ENCODE data around the gene NEK8.

Gene NEK8

DNA sequence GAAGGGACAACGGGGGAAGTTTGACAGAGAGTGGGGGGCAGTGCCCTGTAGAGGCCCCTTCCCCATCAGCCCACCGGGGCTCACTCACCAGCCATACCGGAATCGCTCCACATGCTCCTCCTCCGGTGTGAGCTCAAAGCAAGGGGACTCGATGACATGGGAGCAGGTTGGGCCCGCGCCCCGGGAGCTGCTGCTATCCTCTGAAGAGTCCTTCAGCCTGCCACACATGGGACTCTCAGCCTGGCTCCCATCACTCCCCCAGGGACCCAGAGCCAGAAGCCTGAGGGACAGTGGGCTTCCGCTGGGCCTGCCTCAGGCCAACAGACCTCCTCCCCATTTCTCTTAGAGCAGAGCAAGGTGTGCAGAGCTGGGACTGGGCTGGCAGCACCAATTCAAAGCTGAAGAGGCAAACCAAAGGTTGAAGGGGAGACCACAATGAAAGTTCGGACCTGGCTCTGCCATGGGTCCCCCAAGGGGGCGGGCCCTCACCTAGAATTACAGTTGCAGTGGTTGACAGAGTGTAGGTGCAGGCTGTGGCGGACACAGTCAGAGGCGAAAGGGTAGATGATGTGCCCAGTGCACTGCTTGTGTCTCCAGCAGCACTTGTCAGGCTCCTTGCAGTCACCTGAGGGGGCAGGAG, 24.2 kb upstream of the NEK8 start:
- Mint-ChIP-seq H3K36me3 (no peaks in the 10 kb centered on the region), H3K4me1 (ENCODE audit: low read depth) (no peaks in the 10 kb centered on the region), H3K27ac (no peak overlapping the region), H3K27me3 (no peaks in the 10 kb centered on the region), H3K4me3 (no peak overlapping the region), H3K9me3 (ENCODE audit: low read depth) (no peaks in the 10 kb centered on the region)

DNA sequence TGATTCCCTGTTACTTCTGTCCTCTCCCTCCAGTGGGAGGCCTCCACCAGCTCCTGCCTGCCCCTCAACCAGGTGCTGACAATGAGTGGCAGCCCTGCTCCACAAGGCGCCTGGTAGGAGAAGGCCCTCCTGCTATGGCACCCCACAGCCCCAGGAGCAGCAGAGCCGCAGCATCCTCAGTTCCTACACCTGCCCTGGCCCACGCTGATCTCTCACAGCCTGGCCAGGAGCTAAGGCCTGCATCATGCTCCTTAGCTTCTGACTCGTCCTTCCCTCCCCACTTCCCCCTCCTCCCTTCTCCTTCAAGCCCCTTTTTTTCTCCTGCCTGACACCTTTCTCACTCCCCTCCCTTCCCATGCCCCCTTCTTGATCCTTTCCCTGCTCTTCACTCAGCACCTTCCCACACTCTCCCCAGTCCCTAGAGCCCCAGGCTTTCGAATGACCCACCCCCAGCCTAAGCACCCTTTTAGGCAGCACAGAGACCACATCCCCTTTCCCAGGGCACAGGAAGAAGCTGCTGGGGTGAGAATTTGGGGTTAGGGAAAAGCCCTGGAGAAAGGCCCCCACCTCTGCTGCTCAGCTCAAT, 23.4 kb upstream of the NEK8 start:
- Mint-ChIP-seq H3K27me3 (no peaks in the 10 kb centered on the region), H3K9me3 (ENCODE audit: low read depth) (no peaks in the 10 kb centered on the region), H3K4me1 (ENCODE audit: low read depth) (no peaks in the 10 kb centered on the region), H3K4me3 (no peak overlapping the region), H3K27ac (peak overlapping the region; percentile 68), H3K36me3 (no peaks in the 10 kb centered on the region)

DNA sequence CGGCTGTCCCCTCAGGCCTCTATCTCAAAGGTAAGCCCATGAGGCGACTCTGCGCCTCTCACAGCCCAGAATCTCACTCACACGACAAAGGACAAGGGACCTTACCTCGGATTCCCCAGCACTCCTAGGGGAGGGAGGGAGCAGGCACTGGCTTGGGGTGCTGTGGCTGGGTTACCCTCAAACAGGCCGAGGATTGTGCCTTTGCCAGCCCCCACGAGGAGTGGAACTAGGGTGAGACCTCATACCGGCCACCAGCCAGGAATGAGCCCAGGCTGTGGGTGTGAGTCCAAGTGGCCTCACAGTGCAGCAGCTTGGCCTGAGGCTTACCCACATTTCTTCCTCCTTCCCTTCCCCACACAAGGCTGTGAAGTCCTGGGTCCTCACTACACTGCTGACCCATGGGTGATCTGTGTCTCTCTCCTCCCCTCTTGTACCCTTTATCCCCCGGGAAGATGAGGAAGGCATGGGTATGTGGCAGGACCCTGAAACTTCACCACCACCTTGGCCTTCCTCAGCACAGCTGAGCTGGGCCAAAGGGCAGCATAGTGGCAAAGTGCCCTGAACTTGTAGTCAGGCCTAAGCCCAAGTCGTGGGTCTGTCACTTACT, 22.8 kb upstream of the NEK8 start:
- no peaks in the 10 kb centered on the region for H3K9me3 Mint-ChIP-seq (ENCODE audit: low read depth)
- peaks cover 4% of the 10 kb centered on the region for H3K4me1 Mint-ChIP-seq (ENCODE audit: low read depth)
- no peak overlapping the region for H3K4me3 Mint-ChIP-seq
- peak overlapping the region; percentile 68 for H3K27ac Mint-ChIP-seq
- H3K36me3 Mint-ChIP-seq: no peaks in the 10 kb centered on the region
- H3K27me3 Mint-ChIP-seq: no peaks in the 10 kb centered on the region

DNA sequence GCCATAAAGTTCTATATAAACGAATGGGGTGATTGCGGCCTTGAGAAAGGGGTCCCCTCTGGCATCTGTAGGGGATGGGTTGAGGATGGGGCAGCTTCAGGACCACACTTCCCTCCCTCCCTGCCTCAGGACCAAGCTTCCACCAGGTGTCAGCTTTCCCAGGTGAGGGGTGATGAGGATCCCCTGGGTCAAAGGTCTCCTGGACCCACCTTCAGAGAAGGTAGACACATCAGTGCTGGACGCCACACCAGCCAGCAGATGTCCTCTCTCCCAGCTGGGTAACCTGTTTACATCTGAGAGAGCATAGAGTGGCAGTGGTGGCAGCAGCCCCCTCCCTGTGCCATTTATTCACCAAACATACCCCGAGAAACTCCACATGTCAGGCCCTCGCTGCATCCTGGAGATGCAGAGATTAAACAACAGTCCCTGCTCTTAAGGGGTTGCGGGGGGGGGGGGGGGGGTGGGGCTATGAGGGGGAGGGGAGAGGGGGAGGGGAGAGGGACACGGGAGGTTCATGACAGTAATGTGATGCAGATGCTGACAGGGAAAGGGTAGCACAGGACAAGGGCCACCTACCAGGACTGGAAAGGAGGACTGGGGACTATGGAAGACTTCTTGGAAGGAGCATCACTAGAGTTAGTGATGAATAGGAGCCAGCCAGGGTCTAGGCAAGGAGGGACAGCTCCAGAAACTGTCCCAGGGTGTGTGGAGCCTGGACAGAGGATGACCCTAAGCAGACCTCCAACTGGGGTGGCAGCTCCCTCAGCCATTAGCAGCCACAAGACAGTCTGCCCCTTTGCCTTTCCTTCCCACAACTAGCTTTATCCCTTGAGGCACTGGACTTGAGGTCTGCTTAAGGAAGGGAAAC, 21.9 kb upstream of the NEK8 start:
- Mint-ChIP-seq H3K36me3 (no peaks in the 10 kb centered on the region), H3K27ac (peak overlapping the region; percentile 41), H3K4me1 (ENCODE audit: low read depth) (peaks cover 8% of the 10 kb centered on the region), H3K4me3 (no peak overlapping the region), H3K9me3 (ENCODE audit: low read depth) (no peaks in the 10 kb centered on the region), H3K27me3 (no peaks in the 10 kb centered on the region)

DNA sequence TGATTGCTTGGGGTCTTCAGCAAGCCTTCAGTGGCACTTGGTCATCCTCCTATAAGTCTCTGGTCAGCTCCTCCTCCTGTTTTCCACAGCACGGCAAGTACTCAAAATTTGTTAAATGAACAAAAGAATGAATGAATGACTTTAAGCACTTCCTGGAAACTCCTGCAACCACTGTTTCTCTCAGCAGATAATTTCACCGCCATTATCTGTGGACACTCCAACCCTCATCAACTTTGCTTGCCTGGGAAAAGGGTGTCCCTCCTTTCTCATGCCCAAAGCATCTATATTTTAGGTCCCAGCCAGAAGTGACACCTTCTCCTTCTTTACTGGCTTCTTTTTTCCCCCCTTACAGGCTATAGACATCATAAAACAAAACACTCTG, 21.3 kb upstream of the NEK8 start:
- Mint-ChIP-seq H3K36me3 (no peaks in the 10 kb centered on the region), H3K27ac (peak overlapping the region; percentile 43), H3K27me3 (no peaks in the 10 kb centered on the region), H3K9me3 (ENCODE audit: low read depth) (no peaks in the 10 kb centered on the region), H3K4me1 (ENCODE audit: low read depth) (peaks cover 14% of the 10 kb centered on the region), H3K4me3 (no peak overlapping the region)

DNA sequence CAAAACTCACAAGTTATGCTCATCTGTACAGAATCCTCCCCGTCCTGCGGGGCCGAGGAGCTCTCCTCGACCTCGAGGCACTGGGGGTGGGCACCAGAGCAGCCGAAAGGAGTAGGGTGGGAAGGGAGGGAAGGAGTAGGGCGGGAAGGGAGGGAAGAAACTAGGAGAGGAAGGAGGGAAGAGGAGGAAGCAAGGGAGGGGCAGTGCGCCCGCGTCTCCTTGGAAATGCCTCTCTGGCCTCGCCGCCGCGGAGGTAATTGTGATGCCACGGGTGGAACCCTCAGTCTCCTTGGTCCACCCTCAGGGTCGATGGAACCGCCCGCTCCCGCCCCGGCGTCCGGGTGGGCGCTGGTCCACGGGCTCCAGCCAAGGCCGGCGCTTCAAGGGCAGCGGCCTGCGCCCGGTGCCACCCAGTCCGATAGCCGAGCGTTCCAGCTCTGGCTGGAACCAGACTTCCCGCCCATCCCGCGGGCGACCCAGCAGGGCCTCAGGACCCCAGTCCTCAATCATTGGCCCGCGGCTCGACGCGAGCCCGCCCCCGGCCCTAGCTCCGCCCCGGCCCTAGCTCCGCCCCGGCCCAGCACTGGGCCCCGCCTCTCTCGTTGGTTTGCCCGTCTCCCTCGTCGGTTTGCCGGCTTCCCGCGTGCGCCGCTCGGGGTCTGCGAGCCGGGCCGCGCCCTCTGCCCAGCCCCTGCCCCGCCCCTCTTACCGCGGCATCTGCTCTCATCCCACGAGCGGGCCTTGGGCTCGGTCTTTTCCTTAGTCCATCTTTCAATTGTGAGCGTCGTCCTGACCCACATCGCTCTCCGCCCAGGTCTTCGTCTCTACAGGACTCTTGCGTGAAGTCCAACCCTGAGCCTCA, 17.5 kb upstream of the NEK8 start:
- Mint-ChIP-seq H3K4me3 (peak overlapping the region; percentile 88), H3K4me1 (ENCODE audit: low read depth) (peaks cover 26% of the 10 kb centered on the region), H3K36me3 (peaks cover 3% of the 10 kb centered on the region), H3K27ac (peak overlapping the region; percentile 82), H3K27me3 (no peaks in the 10 kb centered on the region), H3K9me3 (ENCODE audit: low read depth) (no peaks in the 10 kb centered on the region)

DNA sequence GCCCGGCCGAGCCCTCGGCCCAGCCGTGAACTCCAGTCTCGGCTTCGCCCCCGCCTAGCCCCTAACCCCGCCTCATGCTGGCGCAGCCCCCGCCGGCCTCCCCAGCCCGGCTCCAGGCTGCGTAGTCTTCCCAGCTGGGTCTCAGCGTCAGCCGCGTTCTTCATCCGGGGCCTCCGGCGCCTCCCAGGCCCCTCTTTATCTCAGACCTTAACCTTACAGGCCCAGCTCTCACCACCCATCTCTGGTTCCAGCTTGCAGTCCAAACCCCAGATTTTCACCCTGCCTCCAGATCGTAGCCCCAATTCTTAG, 16.9 kb upstream of the NEK8 start, which contains the start of gene PROCA1:
Gene PROCA1, minus strand, starts transcription at position 166 of the 309 bp plus-strand sequence. CDS start 228 bp downstream, outside the sequence.
- Mint-ChIP-seq H3K9me3 (ENCODE audit: low read depth) (no peaks in the 10 kb centered on the region), H3K4me3 (peak within 1 kb of the TSS; percentile 88), H3K27ac (peak within 1 kb of the TSS; percentile 82), H3K36me3 (peaks cover 3% of the 10 kb centered on the region), H3K4me1 (ENCODE audit: low read depth) (peaks cover 29% of the 10 kb centered on the region), H3K27me3 (no peaks in the 10 kb centered on the region)

DNA sequence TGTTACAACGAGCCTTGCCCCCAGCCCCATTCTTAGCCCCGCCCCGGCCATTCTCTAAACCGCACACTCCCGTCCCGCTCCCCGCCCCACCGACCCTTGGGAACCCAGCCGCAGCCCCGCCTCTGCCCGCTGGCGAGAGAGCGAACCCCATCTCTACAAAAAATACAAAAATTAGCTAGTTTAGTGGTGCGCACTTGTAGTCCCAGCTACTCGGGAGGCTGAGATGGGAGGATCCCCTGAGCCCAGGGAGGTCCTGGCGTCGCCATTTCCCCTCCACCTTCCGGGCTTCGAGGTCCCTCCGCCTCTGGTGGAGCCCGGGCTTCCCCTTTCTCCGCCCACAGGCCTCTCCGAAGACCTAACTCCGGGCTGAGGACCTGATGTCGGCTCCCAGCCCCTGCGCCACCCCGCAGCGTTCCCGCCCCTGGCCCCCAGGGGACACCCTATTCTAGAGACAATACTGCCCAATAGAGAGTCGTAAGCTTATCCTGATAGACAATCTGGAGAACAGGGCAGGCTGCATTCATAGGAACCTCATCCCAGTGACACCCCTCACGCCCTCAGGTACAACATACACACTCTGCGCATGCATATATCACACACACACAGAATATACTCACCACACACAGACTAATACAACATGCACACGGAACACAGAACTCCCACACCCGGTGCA, 16.4 kb upstream of the NEK8 start:
- peaks cover 29% of the 10 kb centered on the region for H3K4me1 Mint-ChIP-seq (ENCODE audit: low read depth)
- peak overlapping the region; percentile 85 for H3K4me3 Mint-ChIP-seq
- H3K36me3 Mint-ChIP-seq: peaks cover 3% of the 10 kb centered on the region
- peak overlapping the region; percentile 82 for H3K27ac Mint-ChIP-seq
- no peaks in the 10 kb centered on the region for H3K9me3 Mint-ChIP-seq (ENCODE audit: low read depth)
- no peaks in the 10 kb centered on the region for H3K27me3 Mint-ChIP-seq

DNA sequence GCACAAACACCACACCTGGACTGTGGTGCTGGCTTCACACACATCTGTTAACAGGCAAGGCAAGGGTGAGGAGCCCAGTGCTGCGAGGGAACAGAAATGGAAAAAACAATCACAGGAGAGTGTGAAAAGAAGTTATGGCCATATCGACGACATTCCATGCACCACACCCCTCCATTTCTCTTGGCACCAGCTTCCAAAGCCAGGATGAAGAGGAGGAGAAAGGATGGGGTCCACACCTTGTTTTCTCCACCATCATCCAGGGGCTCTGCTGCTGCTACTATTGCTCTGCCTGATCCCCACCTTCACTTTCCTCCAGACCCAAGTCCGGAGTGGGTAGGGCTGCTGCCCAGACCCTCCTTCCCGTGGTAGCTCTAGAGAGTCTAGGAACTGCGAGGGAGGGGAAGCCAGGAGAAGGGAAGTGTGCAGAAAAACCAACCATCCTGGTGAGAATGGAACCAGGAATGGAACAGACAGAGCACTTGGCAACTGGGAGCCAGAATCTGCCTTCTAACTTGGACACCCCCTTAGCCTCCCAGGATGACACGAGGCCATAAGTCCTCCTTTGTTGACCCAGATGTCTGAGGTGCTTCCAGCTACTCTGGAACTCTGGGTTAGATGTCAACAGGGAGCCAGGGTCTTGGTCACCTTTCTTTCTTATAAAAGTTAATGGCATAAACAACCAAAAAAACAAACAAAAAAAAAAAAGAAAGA, 15.7 kb upstream of the NEK8 start:
- Mint-ChIP-seq H3K27ac (peak overlapping the region; percentile 70), H3K27me3 (no peaks in the 10 kb centered on the region), H3K4me1 (ENCODE audit: low read depth) (peaks cover 29% of the 10 kb centered on the region), H3K9me3 (ENCODE audit: low read depth) (no peaks in the 10 kb centered on the region), H3K4me3 (peak overlapping the region; percentile 85), H3K36me3 (peaks cover 3% of the 10 kb centered on the region)

DNA sequence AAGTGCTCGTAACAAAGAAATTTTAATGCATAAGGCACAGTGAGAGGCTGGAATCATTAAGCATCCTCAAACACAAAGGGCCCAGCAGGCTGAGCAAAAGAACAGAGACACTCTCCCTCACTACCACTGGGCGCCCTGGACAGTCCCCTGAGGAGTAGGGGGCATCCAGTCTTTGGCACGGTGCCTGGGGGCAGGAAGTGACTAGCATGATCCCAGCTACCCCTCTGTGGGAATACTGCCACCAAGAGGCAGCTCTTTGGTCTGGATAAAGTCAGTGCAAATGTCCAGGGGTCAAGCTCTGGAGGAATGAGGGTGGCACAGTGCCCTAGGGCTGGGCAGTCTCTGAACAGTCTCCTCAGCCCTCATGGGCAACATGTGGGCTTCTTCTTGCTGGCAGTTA, 14.3 kb upstream of the NEK8 start:
- Mint-ChIP-seq H3K4me1 (ENCODE audit: low read depth) (peaks cover 39% of the 10 kb centered on the region), H3K27me3 (no peaks in the 10 kb centered on the region), H3K27ac (no peak overlapping the region), H3K9me3 (ENCODE audit: low read depth) (no peaks in the 10 kb centered on the region), H3K4me3 (peak overlapping the region; percentile 13), H3K36me3 (peaks cover 3% of the 10 kb centered on the region)

DNA sequence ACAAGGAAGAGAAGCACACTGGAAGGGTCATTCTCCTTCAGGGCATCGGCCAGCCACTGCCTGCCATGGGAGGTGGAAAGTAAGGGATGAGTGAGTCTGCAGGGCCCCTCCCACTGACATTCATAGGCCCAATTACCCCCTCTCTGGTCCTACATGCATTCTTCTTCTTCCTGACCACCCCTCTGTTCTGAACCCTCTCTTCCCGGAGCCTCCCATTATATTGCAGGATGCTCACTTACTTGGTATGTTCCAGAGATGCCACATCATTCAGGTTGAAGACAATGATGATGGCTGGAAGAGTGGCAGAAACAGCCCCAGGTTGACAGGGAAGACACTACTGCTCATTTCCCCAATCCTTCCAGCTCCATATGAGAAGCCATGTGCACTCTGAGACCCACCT, 13.4 kb upstream of the NEK8 start:
- peaks cover 6% of the 10 kb centered on the region for H3K36me3 Mint-ChIP-seq
- H3K27ac Mint-ChIP-seq: peak overlapping the region; percentile 29
- peaks cover 42% of the 10 kb centered on the region for H3K4me1 Mint-ChIP-seq (ENCODE audit: low read depth)
- no peaks in the 10 kb centered on the region for H3K27me3 Mint-ChIP-seq
- H3K9me3 Mint-ChIP-seq (ENCODE audit: low read depth): no peaks in the 10 kb centered on the region
- H3K4me3 Mint-ChIP-seq: no peak overlapping the region

DNA sequence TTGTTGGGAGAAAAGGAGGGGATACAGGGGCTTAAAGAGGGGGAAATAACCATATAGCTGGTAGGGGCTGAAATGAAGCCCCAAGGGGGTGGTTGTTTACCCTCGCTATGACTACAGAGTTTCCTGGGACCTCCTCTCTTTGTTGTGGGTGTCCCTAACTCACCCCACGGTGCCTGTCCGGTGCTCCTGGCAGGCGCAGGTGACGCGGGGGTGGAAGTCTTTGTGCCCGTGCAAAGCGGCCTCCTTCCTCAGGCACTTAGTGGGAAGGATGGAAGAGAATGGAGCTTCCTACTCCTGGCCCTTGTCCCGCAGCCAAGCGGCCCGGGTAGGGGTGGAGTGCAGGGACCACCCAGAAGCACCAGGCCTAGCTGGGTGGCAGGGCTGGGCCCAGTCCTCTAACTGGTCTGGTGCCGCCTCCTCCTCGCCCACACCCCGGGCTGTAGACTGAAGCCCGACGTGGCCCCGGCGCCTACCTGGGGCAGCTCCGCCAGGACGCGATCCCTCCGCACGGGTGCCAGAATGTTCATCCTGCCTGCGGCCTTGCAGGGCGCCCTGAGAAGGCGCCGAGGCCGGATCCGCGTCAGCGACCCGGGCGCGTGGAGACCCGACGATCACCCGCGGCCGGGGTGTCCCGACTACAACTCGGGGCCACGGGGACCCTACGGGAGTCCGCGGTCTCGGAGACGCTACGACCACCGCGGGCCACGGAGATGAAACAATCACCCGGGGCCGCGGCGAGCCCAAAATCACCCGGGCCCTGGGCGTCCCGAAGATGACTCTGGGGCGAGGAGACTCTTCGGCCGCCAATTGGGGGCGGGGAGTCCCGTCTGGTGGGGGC, 11.6 kb upstream of the NEK8 start:
- Mint-ChIP-seq H3K4me1 (ENCODE audit: low read depth) (peaks cover 32% of the 10 kb centered on the region), H3K27me3 (no peaks in the 10 kb centered on the region), H3K4me3 (peak overlapping the region; percentile 66), H3K36me3 (peaks cover 18% of the 10 kb centered on the region), H3K27ac (peak overlapping the region; percentile 64), H3K9me3 (ENCODE audit: low read depth) (no peaks in the 10 kb centered on the region)

Measured in activated naive CD8-positive, alpha-beta T cell (primary cell).